Neuron (in vitro differentiated cells): ENCODE measurements around the gene LOXL4.

Experiments used
- H2AFZ ChIP-seq: one replicate; pipeline ENCODE4 v1.6.1; 2013; ENCODE audit warnings: low read depth, mild to moderate bottlenecking, inconsistent platforms, low read length, moderate library complexity
- H3K27me3 ChIP-seq: one replicate; pipeline ENCODE4 v1.6.1; 2013; ENCODE audit warnings: low read length; ENCODE audit not compliant: insufficient read depth
- H3K36me3 ChIP-seq: one replicate; pipeline ENCODE4 v1.6.1; 2013; ENCODE audit warnings: low read length; ENCODE audit not compliant: insufficient read depth
- H3K4me1 ChIP-seq: one replicate; pipeline ENCODE4 v1.6.1; 2013; ENCODE audit warnings: low read length; ENCODE audit not compliant: insufficient read depth
- H3K4me3 ChIP-seq: 2 replicates; pipeline ENCODE4 v1.5.1; 2013; ENCODE audit warnings: mild to moderate bottlenecking, low read length, moderate library complexity
- H3K9me3 ChIP-seq: one replicate; pipeline ENCODE4 v1.6.1; 2013; ENCODE audit warnings: low read length

LOXL4 gene

GRCh38 chr10:98266647-98267046, 1.3 kb downstream of the LOXL4 start:
- H2AFZ ChIP-seq: no peak overlapping the region
- H3K27me3 ChIP-seq: peaks cover 16% of the 10 kb centered on the region
- H3K4me3 ChIP-seq: no peak overlapping the region
- no peaks in the 10 kb centered on the region for H3K36me3 ChIP-seq
- peaks cover 2% of the 10 kb centered on the region for H3K4me1 ChIP-seq
- no peaks in the 10 kb centered on the region for H3K9me3 ChIP-seq

- no peaks in the 10 kb centered on the region for H3K9me3 ChIP-seq
- H2AFZ ChIP-seq: no peak overlapping the region
- H3K4me3 ChIP-seq: no peak overlapping the region
- H3K36me3 ChIP-seq: no peaks in the 10 kb centered on the region
- H3K27me3 ChIP-seq: peaks cover 14% of the 10 kb centered on the region
- peaks cover 2% of the 10 kb centered on the region for H3K4me1 ChIP-seq
Observed at GRCh38 chr10:98265403-98266378, 2.3 kb downstream of the LOXL4 start.

- Histone ChIP-seq H3K9me3 (no peaks in the 10 kb centered on the region), H3K4me3 (no peak overlapping the region)
Observed at GRCh38 chr10:98264378-98265065, 3.5 kb downstream of the LOXL4 start.

GRCh38 chr10:98263088-98263487, 4.9 kb downstream of the LOXL4 start:
- no peaks in the 10 kb centered on the region for H3K36me3 ChIP-seq
- H3K4me1 ChIP-seq: no peaks in the 10 kb centered on the region
- no peak overlapping the region for H2AFZ ChIP-seq
- no peak overlapping the region for H3K4me3 ChIP-seq
- H3K9me3 ChIP-seq: no peaks in the 10 kb centered on the region
- peaks cover 3% of the 10 kb centered on the region for H3K27me3 ChIP-seq

More at GRCh38 chr10:98264378-98265065, 3.5 kb downstream of the LOXL4 start:
- Histone ChIP-seq H3K27me3 (peaks cover 5% of the 10 kb centered on the region), H3K36me3 (no peaks in the 10 kb centered on the region), H2AFZ (no peak overlapping the region), H3K4me1 (peaks cover 2% of the 10 kb centered on the region)

- no peaks in the 10 kb centered on the region for H3K36me3 ChIP-seq
- no peak overlapping the region for H3K4me3 ChIP-seq
- H3K9me3 ChIP-seq: no peaks in the 10 kb centered on the region
- H3K4me1 ChIP-seq: no peaks in the 10 kb centered on the region
- H2AFZ ChIP-seq: no peak overlapping the region
- peaks cover 2% of the 10 kb centered on the region for H3K27me3 ChIP-seq
Observed at GRCh38 chr10:98262571-98262970, 5.4 kb downstream of the LOXL4 start.

GRCh38 chr10:98261436-98262277, 6.3 kb downstream of the LOXL4 start:
- Histone ChIP-seq H3K27me3 (no peaks in the 10 kb centered on the region), H3K4me3 (no peak overlapping the region), H3K9me3 (no peaks in the 10 kb centered on the region), H2AFZ (no peak overlapping the region), H3K36me3 (no peaks in the 10 kb centered on the region), H3K4me1 (no peaks in the 10 kb centered on the region)

GRCh38 chr10:98260752-98261151, 7.2 kb downstream of the LOXL4 start:
- Histone ChIP-seq H2AFZ (no peak overlapping the region), H3K27me3 (no peaks in the 10 kb centered on the region), H3K9me3 (no peaks in the 10 kb centered on the region), H3K36me3 (no peaks in the 10 kb centered on the region), H3K4me1 (no peaks in the 10 kb centered on the region), H3K4me3 (no peak overlapping the region)

GRCh38 chr10:98260350-98260749, 7.6 kb downstream of the LOXL4 start:
- Histone ChIP-seq H3K36me3 (no peaks in the 10 kb centered on the region), H3K9me3 (no peaks in the 10 kb centered on the region), H3K4me3 (no peak overlapping the region), H3K4me1 (no peaks in the 10 kb centered on the region), H2AFZ (no peak overlapping the region), H3K27me3 (no peaks in the 10 kb centered on the region)

- H3K9me3 ChIP-seq: no peaks in the 10 kb centered on the region
- H3K27me3 ChIP-seq: no peaks in the 10 kb centered on the region
- H3K4me3 ChIP-seq: no peak overlapping the region
- no peak overlapping the region for H2AFZ ChIP-seq
- no peaks in the 10 kb centered on the region for H3K4me1 ChIP-seq
- no peaks in the 10 kb centered on the region for H3K36me3 ChIP-seq
Observed at GRCh38 chr10:98259606-98260315, 8.2 kb downstream of the LOXL4 start.

GRCh38 chr10:98258683-98259454, 9.1 kb downstream of the LOXL4 start:
- no peaks in the 10 kb centered on the region for H3K4me1 ChIP-seq

GRCh38 chr10:98257961-98258360, 10.0 kb downstream of the LOXL4 start:
- no peaks in the 10 kb centered on the region for H3K9me3 ChIP-seq
- no peak overlapping the region for H2AFZ ChIP-seq
- H3K36me3 ChIP-seq: no peaks in the 10 kb centered on the region
- H3K4me1 ChIP-seq: no peaks in the 10 kb centered on the region
- H3K27me3 ChIP-seq: no peaks in the 10 kb centered on the region
- no peak overlapping the region for H3K4me3 ChIP-seq

More at GRCh38 chr10:98258683-98259454, 9.1 kb downstream of the LOXL4 start:
- Histone ChIP-seq H3K4me3 (no peak overlapping the region), H3K27me3 (no peaks in the 10 kb centered on the region), H3K36me3 (no peaks in the 10 kb centered on the region), H2AFZ (no peak overlapping the region), H3K9me3 (no peaks in the 10 kb centered on the region)

GRCh38 chr10:98257198-98257597, 10.8 kb downstream of the LOXL4 start:
- H3K4me1 ChIP-seq: no peaks in the 10 kb centered on the region
- no peaks in the 10 kb centered on the region for H3K27me3 ChIP-seq
- H2AFZ ChIP-seq: no peak overlapping the region
- no peaks in the 10 kb centered on the region for H3K9me3 ChIP-seq
- no peak overlapping the region for H3K4me3 ChIP-seq
- no peaks in the 10 kb centered on the region for H3K36me3 ChIP-seq
